NCI-H510A treated with DMSO at 0.1 percent for 48 hours (cell line): ENCODE measurements around the gene MBTPS1.

ENCODE experiments used
- DNase-seq: peaks from one replicate; lab custom pipeline; 2025; lab: John Stamatoyannopoulos, UW

MBTPS1 gene

GRCh38 chr16:84036131-84036530 is 80.6 kb downstream of the MBTPS1 start:
- no peak for DNase-seq

- DNase-seq = no peak
Observed at GRCh38 chr16:84034516-84034915, 82.2 kb downstream of the MBTPS1 start.

- no peak for DNase-seq
Observed at GRCh38 chr16:84033251-84034195, 83.2 kb downstream of the MBTPS1 start.

GRCh38 chr16:84032458-84033178 is 84.1 kb downstream of the MBTPS1 start:
- no peak for DNase-seq

- no peak for DNase-seq
Observed at GRCh38 chr16:84031556-84031955, 85.2 kb downstream of the MBTPS1 start.

GRCh38 chr16:84029297-84030047 is 87.3 kb downstream of the MBTPS1 start:
- DNase-seq = no peak

- no peak for DNase-seq
Observed at GRCh38 chr16:84027625-84028024, 89.1 kb downstream of the MBTPS1 start.

GRCh38 chr16:84026606-84027005 is 90.1 kb downstream of the MBTPS1 start:
- DNase-seq = no peak

- no peak for DNase-seq
Observed at GRCh38 chr16:84024854-84025253, 91.9 kb downstream of the MBTPS1 start.

- no peak for DNase-seq
Observed at GRCh38 chr16:84022644-84023043, 94.1 kb downstream of the MBTPS1 start.

- no peak for DNase-seq
Observed at GRCh38 chr16:84021488-84021887, 95.3 kb downstream of the MBTPS1 start.

- no peak for DNase-seq
Observed at GRCh38 chr16:84020353-84020752, 96.4 kb downstream of the MBTPS1 start.

- DNase-seq = no peak
Observed at GRCh38 chr16:84018710-84019109, 98.0 kb downstream of the MBTPS1 start.

- no peak for DNase-seq
Observed at GRCh38 chr16:84016477-84016876, 100.3 kb downstream of the MBTPS1 start.

- no peak for DNase-seq
Observed at GRCh38 chr16:84015399-84015798, 101.3 kb downstream of the MBTPS1 start.

GRCh38 chr16:84014570-84015327 is 102.0 kb downstream of the MBTPS1 start:
- no peak for DNase-seq

GRCh38 chr16:84013787-84014569 is 102.8 kb downstream of the MBTPS1 start:
- no peak for DNase-seq

GRCh38 chr16:84009282-84009681 is 107.5 kb downstream of the MBTPS1 start:
- no peak for DNase-seq

GRCh38 chr16:84007965-84008364 is 108.8 kb downstream of the MBTPS1 start:
- DNase-seq = no peak

- no peak for DNase-seq
Observed at GRCh38 chr16:84007520-84007919, 109.2 kb downstream of the MBTPS1 start.

GRCh38 chr16:84005391-84005790 is 111.4 kb downstream of the MBTPS1 start:
- no peak for DNase-seq
